Measurements from ENCODE around the gene SETD4. TPM values are rescaled to one million over a fixed set of nuclear protein-coding genes. Genes with fewer than 3 reads are reported as not detected.

SETD4 gene
- total and polyA plus RNA-seq, 12 donors, result 6.7 to 13.1 (median 10.7) TPM

- peak overlapping the region in 2 of 10 donors; percentile 91 to 100 for H3K27ac ChIP-seq
- WGBS, 2 donors, result 95 to 99% methylated on average over 2 of the region's 2 CpGs
- H3K4me1 ChIP-seq, result peaks cover 0 to 26% (median 15%) of the 10 kb centered on the region in 9 donors
- no peak overlapping the region for H3K4me3 ChIP-seq
- H3K9me3 ChIP-seq, result no peaks in the 10 kb centered on the region
- intact Hi-C loops (cut with DNase I), result loop anchor here in 3 of 10 donors (2.0 to 5.0 kb wide), 2 partner anchors 46 to 51 kb away; no protein-coding TSS in a partner anchor
- H3K36me3 ChIP-seq, result peaks cover 0 to 22% (median 8%) of the 10 kb centered on the region in 9 donors
- ATAC-seq (no peak), DNase-seq (no peak)
- TF ChIP-seq CTCF (IDR thresholded peaks at IDR 0.05), result no peak
- no peaks in the 10 kb centered on the region for H3K27me3 ChIP-seq
These were observed 1.1 kb upstream of the SETD4 start for GRCh38 chr21:36061445-36061844.

GRCh38 chr21:36059823-36060158, 535 bp downstream of the SETD4 start:
- Histone ChIP-seq H3K9me3 (no peaks in the 10 kb centered on the region), H3K36me3 (peaks cover 0 to 39% (median 18%) of the 10 kb centered on the region in 9 donors), H3K27me3 (no peaks in the 10 kb centered on the region), H3K4me3 (peak overlapping the region; percentile 50 to 97 (median 74)), H3K27ac (peak overlapping the region in 9 of 10 donors; percentile 91 to 100 (median 94)), H3K4me1 (peaks cover 0 to 42% (median 16%) of the 10 kb centered on the region in 9 donors)
- peak; percentile 22 to 70 (median 64) for ATAC-seq
- DNase-seq, result peak; percentile 41 to 43
- intact Hi-C loops (cut with DNase I), result loop anchor here in 5 of 10 donors (2.0 to 10.0 kb wide), 3 partner anchors 45 to 53 kb away; no protein-coding TSS in a partner anchor
- no peak for TF ChIP-seq CTCF (IDR thresholded peaks at IDR 0.05)
- WGBS, 2 donors, result 0 to 1% methylated on average over 34 of the region's 34 CpGs

- no peaks in the 10 kb centered on the region for H3K27me3 ChIP-seq
- intact Hi-C loops (cut with DNase I), result loop anchor here in 2 of 10 donors (5.0 to 10.0 kb wide), 2 partner anchors 49 to 52 kb away; no protein-coding TSS in a partner anchor
- H3K4me1 ChIP-seq, result peaks cover 0 to 38% (median 12%) of the 10 kb centered on the region in 9 donors
- no peaks in the 10 kb centered on the region for H3K9me3 ChIP-seq
- no peak overlapping the region for H3K4me3 ChIP-seq
- DNase-seq (peak in 1 of 2 donors; percentile 24), ATAC-seq (peak in 1 of 8 donors; percentile 33)
- H3K36me3 ChIP-seq, result peaks cover 0 to 81% (median 34%) of the 10 kb centered on the region in 9 donors
- peak overlapping the region in 3 of 10 donors; percentile 24 to 32 (median 29) for H3K27ac ChIP-seq
- WGBS, 2 donors, result 69 to 73% methylated on average over 3 of the region's 3 CpGs
- TF ChIP-seq CTCF (IDR thresholded peaks at IDR 0.05), result no peak
These were observed 4.8 kb downstream of the SETD4 start for GRCh38 chr21:36055551-36055950.

GRCh38 chr21:36053715-36054062, 6.6 kb downstream of the SETD4 start:
- no peak for ATAC-seq
- 88 to 95% methylated on average over 3 of the region's 3 CpGs for WGBS, 2 donors
- H3K4me1 ChIP-seq, result peaks cover 0 to 27% (median 5%) of the 10 kb centered on the region in 9 donors
- no peaks in the 10 kb centered on the region for H3K9me3 ChIP-seq
- H3K27ac ChIP-seq, result no peak overlapping the region
- intact Hi-C loops (cut with DNase I), result loop anchor here in 1 of 10 donors (10.0 kb wide), 1 partner anchor 51 kb away; no protein-coding TSS in a partner anchor
- no peaks in the 10 kb centered on the region for H3K27me3 ChIP-seq
- no peak for DNase-seq
- peaks cover 0 to 100% (median 50%) of the 10 kb centered on the region in 9 donors for H3K36me3 ChIP-seq
- no peak overlapping the region for H3K4me3 ChIP-seq
- no peak for TF ChIP-seq CTCF (IDR thresholded peaks at IDR 0.05)

Data from heart right ventricle (tissue), 16 donors.